ENCODE results near the gene RNF217. TPM values are rescaled to one million over a fixed set of nuclear protein-coding genes. Genes with fewer than 3 reads are reported as not detected.
A peak's percentile ranks its signal among the peaks of the same experiment; 100 is the strongest.

The RNF217 gene
- total RNA-seq, 1 experiment from 2014 or later, result 12.2 TPM

- no peaks in the 10 kb centered on the region for H3K36me3 Mint-ChIP-seq
Observed at GRCh38 chr6:125083684-125083990, 121.4 kb downstream of the RNF217 start.

GRCh38 chr6:125086716-125087115 is 124.5 kb downstream of the RNF217 start:
- no peak for DNase-seq (ENCODE audit: low spot score)
- ChIA-PET CTCF (no interaction called here), POLR2A (no interaction called here)
- H3K4me1 Mint-ChIP-seq, result no peaks in the 10 kb centered on the region
- no peak overlapping the region for H3K27ac Mint-ChIP-seq
- peak; percentile 26; the same call in 1 of the 2 replicates for ATAC-seq
- no peaks in the 10 kb centered on the region for H3K27me3 Mint-ChIP-seq (ENCODE audit: low read depth)
- TF ChIP-seq ZNF396 (CRISPR knock-in tag; IDR thresholded peaks at IDR 0.05; ENCODE audit: borderline replicate concordance) (no peak), ERG (CRISPR knock-in tag; IDR thresholded peaks at IDR 0.05) (no peak), GTF2I (CRISPR knock-in tag; conservative IDR thresholded peaks at IDR 0.05) (no peak), MLX (CRISPR knock-in tag; IDR thresholded peaks at IDR 0.05) (no peak)
- no peak overlapping the region for H3K4me3 Mint-ChIP-seq
- no peaks in the 10 kb centered on the region for H3K9me3 Mint-ChIP-seq
- no peaks in the 10 kb centered on the region for H3K36me3 Mint-ChIP-seq

More at GRCh38 chr6:125083684-125083990, 121.4 kb downstream of the RNF217 start:
- TF ChIP-seq ZBTB21 (CRISPR knock-in tag; IDR thresholded peaks at IDR 0.05; ENCODE audit: borderline replicate concordance), result no peak
- H3K4me3 Mint-ChIP-seq, result no peak overlapping the region
- ChIA-PET POLR2A (no interaction called here), CTCF (no interaction called here)
- no peaks in the 10 kb centered on the region for H3K4me1 Mint-ChIP-seq
- DNase-seq (ENCODE audit: low spot score) (no peak), ATAC-seq (no peak)
- H3K27ac Mint-ChIP-seq, result no peak overlapping the region
- H3K27me3 Mint-ChIP-seq (ENCODE audit: low read depth), result no peaks in the 10 kb centered on the region
- H3K9me3 Mint-ChIP-seq, result no peaks in the 10 kb centered on the region

GRCh38 chr6:125088963-125089362 is 126.7 kb downstream of the RNF217 start:
- ChIA-PET POLR2A (no interaction called here), CTCF (no interaction called here)

More at GRCh38 chr6:125088963-125089362, 126.7 kb downstream of the RNF217 start:
- TF ChIP-seq ETV6 (CRISPR knock-in tag; IDR thresholded peaks at IDR 0.05) (no peak), SMAD3 (CRISPR knock-in tag; IDR thresholded peaks at IDR 0.05; ENCODE audit: borderline replicate concordance) (no peak), ATF3 (CRISPR knock-in tag; conservative IDR thresholded peaks at IDR 0.05) (no peak), TCF7 (CRISPR knock-in tag; IDR thresholded peaks at IDR 0.05; ENCODE audit: low read depth) (no peak), TEAD4 (CRISPR knock-in tag; IDR thresholded peaks at IDR 0.05) (no peak), ZNF512 (CRISPR knock-in tag; IDR thresholded peaks at IDR 0.05; ENCODE audit: borderline replicate concordance) (no peak), JUN (CRISPR knock-in tag; IDR thresholded peaks at IDR 0.05) (no peak), OVOL2 (CRISPR knock-in tag; IDR thresholded peaks at IDR 0.05; ENCODE audit: borderline replicate concordance) (no peak), IRF1 (CRISPR knock-in tag; IDR thresholded peaks at IDR 0.05) (no peak), AR (CRISPR knock-in tag; IDR thresholded peaks at IDR 0.05) (no peak), USF1 (CRISPR knock-in tag; IDR thresholded peaks at IDR 0.05) (no peak), ZNF416 (CRISPR knock-in tag; IDR thresholded peaks at IDR 0.05) (no peak), MLX (CRISPR knock-in tag; IDR thresholded peaks at IDR 0.05) (no peak)
- Mint-ChIP-seq H3K36me3 (no peaks in the 10 kb centered on the region), H3K27me3 (ENCODE audit: low read depth) (no peaks in the 10 kb centered on the region), H3K4me3 (no peak overlapping the region), H3K27ac (no peak overlapping the region), H3K4me1 (no peaks in the 10 kb centered on the region), H3K9me3 (no peaks in the 10 kb centered on the region)
- DNase-seq (ENCODE audit: low spot score) (no peak), ATAC-seq (no peak)

Data from WTC11 (cell line).